ENCODE results near the gene TAS2R31.
"Not testable (repeated sequence)": the region's sequence is repeated elsewhere in the genome, so short reads cannot be mapped to it uniquely, and the experiment has no call there.

Gene TAS2R31

GRCh38 chr12:11039171-11039570 lies 8.0 kb upstream of the TAS2R31 start:
- H3K27me3 ChIP-seq (ENCODE audit: insufficient read depth, low read length): no peaks in the 10 kb centered on the region
- no peaks in the 10 kb centered on the region for H3K9me3 ChIP-seq (ENCODE audit: low read length)
- no peaks in the 10 kb centered on the region for H4K20me1 ChIP-seq (ENCODE audit: insufficient read depth, low read length)
- no peaks in the 10 kb centered on the region for H3K9me2 ChIP-seq (ENCODE audit: low read depth, low read length)
- H2AFZ ChIP-seq (ENCODE audit: low read length): no peak overlapping the region
- no peak overlapping the region for H3K4me2 ChIP-seq (ENCODE audit: low read length)
- H3K36me3 ChIP-seq (ENCODE audit: insufficient read depth, low read length): 0 out of 2 replicates have a peak, but pooled peaks cover 6% of the 10 kb centered on the region
- no peaks in the 10 kb centered on the region for H3K79me2 ChIP-seq (ENCODE audit: insufficient read depth, low read length)
- no peaks in the 10 kb centered on the region for H3K4me1 ChIP-seq (ENCODE audit: insufficient read depth, low read length, severe bottlenecking)
- H3K27ac ChIP-seq (ENCODE audit: low read depth, low read length, poor library complexity, severe bottlenecking): no peak overlapping the region
- no peak overlapping the region for H3K4me3 ChIP-seq (ENCODE audit: low read depth, low read length, poor library complexity, severe bottlenecking)
- TF ChIP-seq EZH2 (IDR thresholded peaks at IDR 0.05; ENCODE audit: borderline replicate concordance, low read length): no peak
- TF ChIP-seq, protein P1, sequence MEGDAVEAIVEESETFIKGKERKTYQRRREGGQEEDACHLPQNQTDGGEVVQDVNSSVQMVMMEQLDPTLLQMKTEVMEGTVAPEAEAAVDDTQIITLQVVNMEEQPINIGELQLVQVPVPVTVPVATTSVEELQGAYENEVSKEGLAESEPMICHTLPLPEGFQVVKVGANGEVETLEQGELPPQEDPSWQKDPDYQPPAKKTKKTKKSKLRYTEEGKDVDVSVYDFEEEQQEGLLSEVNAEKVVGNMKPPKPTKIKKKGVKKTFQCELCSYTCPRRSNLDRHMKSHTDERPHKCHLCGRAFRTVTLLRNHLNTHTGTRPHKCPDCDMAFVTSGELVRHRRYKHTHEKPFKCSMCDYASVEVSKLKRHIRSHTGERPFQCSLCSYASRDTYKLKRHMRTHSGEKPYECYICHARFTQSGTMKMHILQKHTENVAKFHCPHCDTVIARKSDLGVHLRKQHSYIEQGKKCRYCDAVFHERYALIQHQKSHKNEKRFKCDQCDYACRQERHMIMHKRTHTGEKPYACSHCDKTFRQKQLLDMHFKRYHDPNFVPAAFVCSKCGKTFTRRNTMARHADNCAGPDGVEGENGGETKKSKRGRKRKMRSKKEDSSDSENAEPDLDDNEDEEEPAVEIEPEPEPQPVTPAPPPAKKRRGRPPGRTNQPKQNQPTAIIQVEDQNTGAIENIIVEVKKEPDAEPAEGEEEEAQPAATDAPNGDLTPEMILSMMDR (IDR thresholded peaks at IDR 0.05; ENCODE audit: low read length): no peak
- H3K9ac ChIP-seq (ENCODE audit: low read length): no peak overlapping the region
- no peaks in the 10 kb centered on the region for H3F3A ChIP-seq (ENCODE audit: insufficient read depth, low read length)

DNA sequence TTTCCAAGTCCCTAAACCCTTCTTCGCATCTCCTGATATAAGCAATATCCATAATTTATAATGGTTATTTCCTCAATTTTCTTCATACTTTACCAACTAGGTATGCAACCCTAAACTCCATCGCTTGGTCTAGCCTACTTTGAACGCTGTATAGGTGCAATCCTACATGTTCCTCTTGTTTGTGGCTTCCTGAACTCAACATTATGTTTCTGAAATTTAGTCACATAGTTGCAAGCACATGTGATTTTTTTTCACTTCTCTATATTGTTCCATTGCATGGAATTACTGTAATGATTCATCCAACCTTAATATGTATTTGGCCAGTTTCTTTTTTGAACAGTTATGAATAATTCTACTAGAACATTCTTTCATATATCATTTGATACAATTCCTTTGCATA lies 2.8 kb upstream of the TAS2R31 start:
- not testable (repeated sequence) for H2AFZ ChIP-seq (ENCODE audit: low read length); H3F3A ChIP-seq (ENCODE audit: insufficient read depth, low read length); H3K9me3 ChIP-seq (ENCODE audit: low read length); H3K9ac ChIP-seq (ENCODE audit: low read length); H3K4me2 ChIP-seq (ENCODE audit: low read length); H3K27me3 ChIP-seq (ENCODE audit: insufficient read depth, low read length); H3K27ac ChIP-seq (ENCODE audit: low read depth, low read length, poor library complexity, severe bottlenecking); H3K79me2 ChIP-seq (ENCODE audit: insufficient read depth, low read length); H3K4me1 ChIP-seq (ENCODE audit: insufficient read depth, low read length, severe bottlenecking); H3K4me3 ChIP-seq (ENCODE audit: low read depth, low read length, poor library complexity, severe bottlenecking); H3K9me2 ChIP-seq (ENCODE audit: low read depth, low read length); H4K20me1 ChIP-seq (ENCODE audit: insufficient read depth, low read length); H3K36me3 ChIP-seq (ENCODE audit: insufficient read depth, low read length)

GRCh38 chr12:11026118-11026517 lies 5.1 kb downstream of the TAS2R31 start:
- TF ChIP-seq, protein P1 (IDR thresholded peaks at IDR 0.05; ENCODE audit: low read length): no peak
- TF ChIP-seq EZH2 (IDR thresholded peaks at IDR 0.05; ENCODE audit: borderline replicate concordance, low read length): no peak
- no peaks in the 10 kb centered on the region for H3F3A ChIP-seq (ENCODE audit: insufficient read depth, low read length)
- no peak overlapping the region for H3K4me2 ChIP-seq (ENCODE audit: low read length)
- H3K27ac ChIP-seq (ENCODE audit: low read depth, low read length, poor library complexity, severe bottlenecking): no peak overlapping the region
- no peaks in the 10 kb centered on the region for H3K4me1 ChIP-seq (ENCODE audit: insufficient read depth, low read length, severe bottlenecking)
- no peak overlapping the region for H2AFZ ChIP-seq (ENCODE audit: low read length)
- H3K4me3 ChIP-seq (ENCODE audit: low read depth, low read length, poor library complexity, severe bottlenecking): no peak overlapping the region
- no peaks in the 10 kb centered on the region for H4K20me1 ChIP-seq (ENCODE audit: insufficient read depth, low read length)
- H3K9me3 ChIP-seq (ENCODE audit: low read length): no peaks in the 10 kb centered on the region
- H3K9ac ChIP-seq (ENCODE audit: low read length): no peak overlapping the region
- peaks cover 16% of the 10 kb centered on the region for H3K36me3 ChIP-seq (ENCODE audit: insufficient read depth, low read length)
- no peaks in the 10 kb centered on the region for H3K9me2 ChIP-seq (ENCODE audit: low read depth, low read length)
- H3K27me3 ChIP-seq (ENCODE audit: insufficient read depth, low read length): no peaks in the 10 kb centered on the region
- no peaks in the 10 kb centered on the region for H3K79me2 ChIP-seq (ENCODE audit: insufficient read depth, low read length)

DNA sequence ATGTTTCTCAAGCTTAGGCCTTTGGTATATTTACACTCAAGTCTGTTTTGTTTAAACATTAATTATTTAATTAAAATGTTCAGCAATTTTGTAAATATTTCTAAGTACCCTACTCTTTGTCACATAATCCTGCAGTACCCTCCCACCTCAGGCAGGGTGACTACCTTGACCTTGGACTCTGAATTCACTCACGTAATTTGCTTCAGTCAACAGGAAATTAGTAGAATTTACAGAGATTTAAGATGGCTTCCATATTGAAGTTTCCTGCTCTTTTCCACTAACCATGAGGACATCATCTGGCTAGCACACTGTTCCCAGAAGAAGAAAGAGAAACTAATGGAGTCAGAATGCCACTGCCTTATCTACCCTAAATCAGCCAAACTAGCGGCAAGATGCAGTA lies 7.8 kb downstream of the TAS2R31 start:
- Histone ChIP-seq H3K4me2 (ENCODE audit: low read length) (no peak overlapping the region), H3K79me2 (ENCODE audit: insufficient read depth, low read length) (no peaks in the 10 kb centered on the region), H3K27me3 (ENCODE audit: insufficient read depth, low read length) (no peaks in the 10 kb centered on the region), H3K4me3 (ENCODE audit: low read depth, low read length, poor library complexity, severe bottlenecking) (no peak overlapping the region), H3K27ac (ENCODE audit: low read depth, low read length, poor library complexity, severe bottlenecking) (no peak overlapping the region), H3K9me3 (ENCODE audit: low read length) (no peaks in the 10 kb centered on the region), H3F3A (ENCODE audit: insufficient read depth, low read length) (no peaks in the 10 kb centered on the region), H2AFZ (ENCODE audit: low read length) (no peak overlapping the region), H4K20me1 (ENCODE audit: insufficient read depth, low read length) (no peaks in the 10 kb centered on the region), H3K36me3 (ENCODE audit: insufficient read depth, low read length) (peaks cover 16% of the 10 kb centered on the region), H3K4me1 (ENCODE audit: insufficient read depth, low read length, severe bottlenecking) (no peaks in the 10 kb centered on the region), H3K9ac (ENCODE audit: low read length) (no peak overlapping the region), H3K9me2 (ENCODE audit: low read depth, low read length) (no peaks in the 10 kb centered on the region)
- no peak for TF ChIP-seq EZH2 (IDR thresholded peaks at IDR 0.05; ENCODE audit: borderline replicate concordance, low read length)
- TF ChIP-seq, protein P1 (IDR thresholded peaks at IDR 0.05; ENCODE audit: low read length): no peak
